B cell (primary cell): ENCODE measurements around the gene SLITRK2.

ENCODE experiments used
- CTCF ChIP-seq: fragments of 200-600 bp; IDR thresholded peaks from one replicate; pipeline ENCODE4 v1.8.0; 2022; ENCODE audit warnings: antibody characterized with exemption, mild to moderate bottlenecking
- EZH2 ChIP-seq: IDR thresholded peaks from 2 replicates; pipeline ENCODE4 v1.6.1; 2012; ENCODE audit warnings: borderline replicate concordance, low read depth, mild to moderate bottlenecking, moderate library complexity, low read length; ENCODE audit not compliant: insufficient read depth, poor library complexity, severe bottlenecking

- TF ChIP-seq CTCF (no peak), EZH2 (no peak)
These were observed 5.5 kb downstream of the SLITRK2 start for GRCh38 chrX:145823132-145823531.
